AG04449 (cell line): Measurements from ENCODE around the gene GNG7.

Source experiments
- CTCF ChIA-PET: fragments of 350-600 bp; formaldehyde crosslinking; extraction: SDS; loops from one replicate; lab custom pipeline; 2021; ENCODE audit warnings: antibody characterized with exemption; lab: Yijun Ruan, JAX
- POLR2A ChIA-PET: fragments of 400-600, 350-600 bp; formaldehyde crosslinking; extraction: SDS; loops from one replicate; lab custom pipeline; 2020; ENCODE audit warnings: antibody characterized with exemption, inconsistent platforms; lab: Yijun Ruan, JAX
- DNase-seq: peaks from one replicate; pipeline ENCODE4 v3.0.0-alpha.2; 2010; ENCODE audit warnings: low read depth, low spot score
- H3K4me3 ChIP-seq: 2 replicates; pipeline ENCODE4 v1.5.1; 2011; ENCODE audit warnings: low read depth, mild to moderate bottlenecking, control low read depth, low read length
- CTCF ChIP-seq: IDR thresholded peaks from one replicate; pipeline ENCODE4 v1.5.1; 2011; ENCODE audit warnings: mild to moderate bottlenecking, moderate library complexity, low read length, control low read depth, inconsistent platforms; ENCODE audit not compliant: insufficient read depth; ENCODE audit errors: missing control alignments

The GNG7 gene

GRCh38 chr19:2733930-2734588 lies 31.6 kb upstream of the GNG7 start:
- no peak overlapping the region for H3K4me3 ChIP-seq
- CTCF ChIA-PET = interaction anchor here (1.2 kb wide), 1 partner anchor 16 kb away, joined by 5 read pairs; no protein-coding TSS in a partner anchor
- TF ChIP-seq CTCF = no peak
- POLR2A ChIA-PET = no interaction called here
- no peak for DNase-seq

- ChIA-PET CTCF (interaction anchor here (1.5 kb wide), 1 partner anchor 155 kb away, joined by 4 read pairs; no protein-coding TSS in a partner anchor), POLR2A (no interaction called here)
- H3K4me3 ChIP-seq = no peak overlapping the region
- no peak for TF ChIP-seq CTCF
- no peak for DNase-seq
Observed at GRCh38 chr19:2732883-2733282, 30.4 kb upstream of the GNG7 start.

- TF ChIP-seq CTCF = no peak
- no peak overlapping the region for H3K4me3 ChIP-seq
- CTCF ChIA-PET = interaction anchor here (1.5 kb wide), 1 partner anchor 156 kb away, joined by 4 read pairs; no protein-coding TSS in a partner anchor
- POLR2A ChIA-PET = no interaction called here
- no peak for DNase-seq
Observed at GRCh38 chr19:2732157-2732725, 29.7 kb upstream of the GNG7 start.

GRCh38 chr19:2731181-2731995 lies 28.9 kb upstream of the GNG7 start:
- TF ChIP-seq CTCF = no peak
- CTCF ChIA-PET = no interaction called here
- no peak for DNase-seq
- no peak overlapping the region for H3K4me3 ChIP-seq
- POLR2A ChIA-PET = interaction anchor here (1.2 kb wide), 1 partner anchor 9 kb away, joined by 3 read pairs; the partner anchor contains the start of gene SLC39A3

- no peak for TF ChIP-seq CTCF
- ChIA-PET POLR2A (interaction anchor here (1.6 kb wide), 1 partner anchor 9 kb away, joined by 3 read pairs; the partner anchor contains the start of gene SLC39A3), CTCF (no interaction called here)
- no peak overlapping the region for H3K4me3 ChIP-seq
- no peak for DNase-seq
Observed at GRCh38 chr19:2729943-2730818, 27.7 kb upstream of the GNG7 start.
